ENCODE results near the gene MARK3.

The MARK3 gene

GRCh38 chr14:103550451-103551337 lies 165.5 kb downstream of the MARK3 start:
- no peak for DNase-seq (ENCODE audit: low read depth)
- no peak overlapping the region for H3K4me3 ChIP-seq (ENCODE audit: low read depth, low read length)

GRCh38 chr14:103551338-103551762 lies 166.1 kb downstream of the MARK3 start:
- DNase-seq (ENCODE audit: low read depth) = no peak
- no peak overlapping the region for H3K4me3 ChIP-seq (ENCODE audit: low read depth, low read length)

GRCh38 chr14:103552011-103552845 lies 167.0 kb downstream of the MARK3 start:
- DNase-seq (ENCODE audit: low read depth) = no peak
- H3K4me3 ChIP-seq (ENCODE audit: low read depth, low read length) = no peak overlapping the region

DNA sequence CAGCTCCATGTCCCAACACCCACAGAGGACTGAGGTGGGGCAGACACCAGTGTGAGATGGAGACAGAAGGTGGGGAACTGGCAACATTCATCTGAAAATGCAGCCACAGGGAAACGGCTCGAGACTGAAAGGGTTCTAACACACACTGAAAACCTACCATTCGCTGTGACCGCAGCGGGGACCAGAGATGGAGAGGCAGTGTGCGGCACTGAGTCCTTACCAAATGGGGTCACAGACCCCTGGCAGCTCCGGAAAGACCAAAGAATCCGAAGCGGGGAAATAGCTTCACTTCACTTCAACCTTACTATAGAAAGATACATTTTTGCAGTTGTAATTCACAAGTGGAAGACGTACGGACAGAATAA lies 167.6 kb downstream of the MARK3 start:
- no peak for DNase-seq (ENCODE audit: low read depth)

More for the DNA sequence above, 167.6 kb downstream of the MARK3 start:
- no peak overlapping the region for H3K4me3 ChIP-seq (ENCODE audit: low read depth, low read length)
